ENCODE data around the gene BCL2L12.

DNA sequence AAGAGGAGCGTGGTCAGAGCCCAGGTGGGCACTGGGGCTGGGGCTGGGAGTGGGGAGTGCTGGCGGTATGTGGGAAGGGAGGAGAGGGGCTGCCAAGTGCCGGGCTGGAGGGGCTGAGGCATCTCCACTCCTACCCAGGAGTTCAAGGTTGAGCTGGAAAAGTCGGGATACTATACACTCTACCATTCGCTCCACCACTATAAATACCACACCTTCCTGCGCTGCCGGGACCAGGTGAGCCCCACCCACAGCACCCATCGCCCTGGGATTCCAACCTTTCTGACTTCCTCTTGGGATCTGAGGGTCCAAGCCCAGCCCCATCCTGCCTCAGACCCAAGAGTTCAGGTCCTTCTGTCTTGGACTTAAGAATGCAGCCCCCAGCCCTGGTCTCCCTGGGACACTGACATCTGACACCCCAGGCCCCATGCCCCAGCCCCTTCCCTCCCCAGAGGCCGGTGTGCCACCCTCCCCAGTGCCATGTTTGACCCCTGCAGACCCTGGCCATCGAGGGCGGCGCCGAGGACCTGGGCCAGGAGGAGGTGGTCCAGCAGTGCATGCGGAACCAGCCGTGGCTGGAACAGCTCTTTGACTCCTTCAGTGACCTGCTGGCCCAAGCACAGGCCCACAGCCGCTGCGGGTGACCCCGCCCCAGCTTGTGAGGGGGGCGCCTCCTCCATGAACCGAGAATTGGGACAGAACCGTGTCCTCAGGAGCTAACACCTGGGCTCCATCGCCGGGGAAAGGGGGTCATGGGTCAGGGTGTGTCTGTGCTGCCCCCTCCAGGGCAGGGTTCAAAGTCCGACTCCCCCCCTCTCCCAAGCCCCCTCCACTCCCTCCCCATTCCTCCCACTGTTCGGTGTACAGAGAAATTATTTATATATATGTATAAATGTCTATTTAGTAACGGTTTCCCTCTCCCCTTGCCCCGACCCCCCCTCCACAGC, 40.5 kb upstream of the BCL2L12 start:
- TF ChIP-seq, protein P1, sequence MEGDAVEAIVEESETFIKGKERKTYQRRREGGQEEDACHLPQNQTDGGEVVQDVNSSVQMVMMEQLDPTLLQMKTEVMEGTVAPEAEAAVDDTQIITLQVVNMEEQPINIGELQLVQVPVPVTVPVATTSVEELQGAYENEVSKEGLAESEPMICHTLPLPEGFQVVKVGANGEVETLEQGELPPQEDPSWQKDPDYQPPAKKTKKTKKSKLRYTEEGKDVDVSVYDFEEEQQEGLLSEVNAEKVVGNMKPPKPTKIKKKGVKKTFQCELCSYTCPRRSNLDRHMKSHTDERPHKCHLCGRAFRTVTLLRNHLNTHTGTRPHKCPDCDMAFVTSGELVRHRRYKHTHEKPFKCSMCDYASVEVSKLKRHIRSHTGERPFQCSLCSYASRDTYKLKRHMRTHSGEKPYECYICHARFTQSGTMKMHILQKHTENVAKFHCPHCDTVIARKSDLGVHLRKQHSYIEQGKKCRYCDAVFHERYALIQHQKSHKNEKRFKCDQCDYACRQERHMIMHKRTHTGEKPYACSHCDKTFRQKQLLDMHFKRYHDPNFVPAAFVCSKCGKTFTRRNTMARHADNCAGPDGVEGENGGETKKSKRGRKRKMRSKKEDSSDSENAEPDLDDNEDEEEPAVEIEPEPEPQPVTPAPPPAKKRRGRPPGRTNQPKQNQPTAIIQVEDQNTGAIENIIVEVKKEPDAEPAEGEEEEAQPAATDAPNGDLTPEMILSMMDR (IDR thresholded peaks at IDR 0.05; ENCODE audit: low read depth, low read length, poor library complexity, severe bottlenecking), result no peak
- no peak for TF ChIP-seq EZH2phosphoT487 (IDR thresholded peaks at IDR 0.05; ENCODE audit: borderline replicate concordance, low read length)
